Adrenal gland (tissue), 12 donors: ENCODE data around the gene GH1. TPM values are rescaled to one million over a fixed set of nuclear protein-coding genes. Genes with fewer than 3 reads are reported as not detected.
"Not testable (repeated sequence)": the region's sequence is repeated elsewhere in the genome, so short reads cannot be mapped to it uniquely, and the experiment has no call there.

Source experiments
- DNase-seq, 7 donors: peaks; one replicate each; pipeline ENCODE4 v3.0.0-alpha.2; 2019 to 2020
- H3K27ac ChIP-seq, 5 donors: fragments of 200-600 bp; sonication (generic) in 4 of 5; 1 replicate in 3 of 5; 2 replicates in 2 of 5; pipeline versions ENCODE4 v1.5.1 to v1.8.0; 2016 to 2020; ENCODE audit warnings: mild to moderate bottlenecking in 1 of 5
- H3K27me3 ChIP-seq: fragments of 200-600 bp; 2 replicates; pipeline ENCODE4 v1.8.0; 2021
- H3K36me3 ChIP-seq, 2 donors: fragments of 200-600 bp; replicated peaks in 1 of 2; 1 replicate in 1 of 2; 2 replicates in 1 of 2; pipeline versions ENCODE4 v1.5.1 to v1.8.0; 2018 to 2022
- H3K4me1 ChIP-seq, 2 donors: fragments of 200-600 bp; replicated peaks in 1 of 2; 1 replicate in 1 of 2; 2 replicates in 1 of 2; pipeline versions ENCODE4 v1.5.1 to v1.8.0; 2018 to 2021
- H3K4me3 ChIP-seq, 4 donors: fragments of 200-600 bp; sonication (generic) in 3 of 4; one replicate each; pipeline ENCODE4 v1.5.1; 2016 to 2018
- H3K9me3 ChIP-seq, 3 donors: fragments of 200-600 bp; sonication (generic) in 1 of 3; replicated peaks in 1 of 3; 1 replicate in 2 of 3; 2 replicates in 1 of 3; pipeline versions ENCODE4 v1.5.1 to v1.8.0; 2016 to 2021
- CTCF ChIP-seq, 6 experiments: fragments of 450-650 bp in 4 of 6; fragments of 200-600 bp in 2 of 6; sonication (generic) in 1 of 6; IDR thresholded peaks; 1 replicate in 5 of 6; 2 replicates in 1 of 6; pipeline versions ENCODE4 v1.5.1 to v1.8.0; 2016 to 2021; ENCODE audit warnings: antibody characterized with exemption in 6 of 6, mild to moderate bottlenecking in 2 of 6, moderate library complexity in 1 of 6
- POLR2A ChIP-seq, 2 donors: fragments of 450-650 bp; IDR thresholded peaks; one replicate each; pipeline ENCODE4 v1.6.1; 2017; ENCODE audit warnings: antibody characterized with exemption in 2 of 2, mild to moderate bottlenecking in 2 of 2, moderate library complexity in 1 of 2
- WGBS, 4 donors: extraction: QIAGEN DNeasy Blood & Tissue Kit in 2 of 4; methylation state at CpG; one replicate each; pipeline versions ENCODE4 v1.1.5 to v1.1.7; 2013 to 2017; 5-methylcytosine and 5-hydroxymethylcytosine counted together
- intact Hi-C, 2 donors: fragments of 100-400 bp; cut with DNase I; formaldehyde crosslinking; loops; one replicate each; pipeline versions ENCODE4 v1.14.1 to v1.15.0; 2022 to 2023
- polyA plus RNA-seq, 3 donors: library from polyadenylated mRNA; stranded (reverse); fragments of 200-250 nt in 2 of 3; fragments of 350-450 nt in 1 of 3; fragmentation: Illumina TruSeq in 1 of 3; extraction: RNeasy Lipid Tissue Mini Kit (QIAGEN cat#74804) in 1 of 3; gene quantifications; one replicate each; pipeline ENCODE4 v1.2.3, GENCODE V29; 2013 to 2014
- total RNA-seq, 9 donors: library from RNA; depleted of rRNA in 4 of 9; stranded (reverse); fragments of >200 nt in 4 of 9; fragments of 120-200 nt in 1 of 9; fragmentation: NEBNext Ultra II Directional in 1 of 9; extraction: Animal tissue kit (Norgen Biotek cat#: 25700) in 1 of 9; gene quantifications; one replicate each; pipeline versions ENCODE4 v1.1.0 to v1.2.4, GENCODE V29; 2013 to 2023
- donor health status: healthy with polysubstance abuse.
- donor health status: Bipolar disorder and iron deficiency.
- donor health status: DM: yes; HTN: yes; CAD: no.
- donor health status: DM: no; HTN: no; CAD: no.
- donor health status: DM: no; HTN: no; CAD: no.
- donor health status: DM: yes; HTN: yes; CAD: no.

The GH1 gene
- total and polyA plus RNA-seq, 12 donors = not detected

- H3K4me3 ChIP-seq = no peak overlapping the region
- no peak for TF ChIP-seq POLR2A (IDR thresholded peaks at IDR 0.05)
- TF ChIP-seq CTCF (IDR thresholded peaks at IDR 0.05) = no peak
- H3K27me3 ChIP-seq = peaks cover 4% of the 10 kb centered on the region
- H3K9me3 ChIP-seq = no peaks in the 10 kb centered on the region
- no peaks in the 10 kb centered on the region for H3K36me3 ChIP-seq
- DNase-seq = no peak
- intact Hi-C loops = loop anchor here (10.0 kb wide), 2 partner anchors 110 to 370 kb away; partner anchors contain the start of gene ICAM2 (in 1 of the 2)
- no peaks in the 10 kb centered on the region for H3K4me1 ChIP-seq
- H3K27ac ChIP-seq = no peak overlapping the region
- 93 to 98% (median 95%) methylated on average over 2 to 7 of the region's 7 CpGs for WGBS, 4 donors
These were observed 4.2 kb downstream of the GH1 start for GRCh38 chr17:63914471-63914870.

GRCh38 chr17:63911657-63912100 lies 7.0 kb downstream of the GH1 start:
- peak in 5 of 7 donors; percentile 40 to 69 (median 55) for DNase-seq
- no peak overlapping the region for H3K4me3 ChIP-seq
- no peaks in the 10 kb centered on the region for H3K4me1 ChIP-seq
- no peaks in the 10 kb centered on the region for H3K9me3 ChIP-seq
- H3K27ac ChIP-seq = no peak overlapping the region
- peaks cover 4% of the 10 kb centered on the region for H3K27me3 ChIP-seq
- 35 to 66% (median 42%) methylated on average over 5 to 8 of the region's 8 CpGs for WGBS, 4 donors
- peak; percentile 45 to 90 (median 67) for TF ChIP-seq CTCF (IDR thresholded peaks at IDR 0.05)
- TF ChIP-seq POLR2A (IDR thresholded peaks at IDR 0.05) = no peak
- intact Hi-C loops = loop anchor here (10.0 kb wide), 2 partner anchors 113 to 373 kb away; partner anchors contain the start of gene ICAM2 (in 1 of the 2)
- no peaks in the 10 kb centered on the region for H3K36me3 ChIP-seq

GRCh38 chr17:63911041-63911635 lies 7.5 kb downstream of the GH1 start, which contains the start of gene CSHL1:
CSHL1 (minus strand) TSS chr17:63911258; CDS start chr17:63911196, 62 bp downstream.
- H3K27ac ChIP-seq = no peak within 1 kb of the TSS
- peaks cover 4% of the 10 kb centered on the region for H3K27me3 ChIP-seq
- TF ChIP-seq CTCF (IDR thresholded peaks at IDR 0.05) (no peak), POLR2A (IDR thresholded peaks at IDR 0.05) (no peak)
- no peak within 1 kb of the TSS for H3K4me3 ChIP-seq
- H3K9me3 ChIP-seq = no peaks in the 10 kb centered on the region
- H3K4me1 ChIP-seq = no peaks in the 10 kb centered on the region
- no peaks in the 10 kb centered on the region for H3K36me3 ChIP-seq
- DNase-seq = no peak
- 57 to 75% (median 66%) methylated on average over 12 to 15 of the region's 15 CpGs for WGBS, 4 donors
- intact Hi-C loops = loop anchor here (10.0 kb wide), 2 partner anchors 114 to 374 kb away; partner anchors contain the start of gene ICAM2 (in 1 of the 2)

- no peaks in the 10 kb centered on the region for H3K36me3 ChIP-seq
- H3K4me1 ChIP-seq = no peaks in the 10 kb centered on the region
- H3K9me3 ChIP-seq = no peaks in the 10 kb centered on the region
- no peak overlapping the region for H3K4me3 ChIP-seq
- intact Hi-C loops = loop anchor here (10.0 kb wide), 2 partner anchors 115 to 375 kb away; partner anchors contain the start of gene ICAM2 (in 1 of the 2)
- TF ChIP-seq POLR2A (IDR thresholded peaks at IDR 0.05) = no peak
- no peak for TF ChIP-seq CTCF (IDR thresholded peaks at IDR 0.05)
- WGBS, 4 donors = 80 to 87% (median 83%) methylated on average over 13 to 14 of the region's 14 CpGs
- H3K27me3 ChIP-seq = peaks cover 4% of the 10 kb centered on the region
- DNase-seq = no peak
- H3K27ac ChIP-seq = no peak overlapping the region
These were observed 8.5 kb downstream of the GH1 start for GRCh38 chr17:63910096-63910495.

- H3K27ac ChIP-seq, H3K36me3 ChIP-seq, H3K9me3 ChIP-seq, H3K4me3 ChIP-seq, H3K4me1 ChIP-seq, intact Hi-C loops, H3K27me3 ChIP-seq: not testable (repeated sequence)
- WGBS, 4 donors = 80 to 85% (median 83%) methylated on average over 5 to 10 of the region's 10 CpGs
- peak in 1 of 7 donors; percentile 12 for DNase-seq
These were observed 9.1 kb downstream of the GH1 start for GRCh38 chr17:63909586-63909985.

GRCh38 chr17:63907161-63907778 lies 11.4 kb downstream of the GH1 start:
- intact Hi-C loops, H3K27ac ChIP-seq, H3K4me1 ChIP-seq, H3K9me3 ChIP-seq, H3K4me3 ChIP-seq, DNase-seq, H3K27me3 ChIP-seq, H3K36me3 ChIP-seq: not testable (repeated sequence)
- 76 to 85% (median 82%) methylated on average over 10 to 12 of the region's 12 CpGs for whole genome bisulfite sequencing, 4 donors

GRCh38 chr17:63904796-63905195 lies 13.8 kb downstream of the GH1 start:
- H3K36me3 ChIP-seq, H3K4me3 ChIP-seq, H3K9me3 ChIP-seq, H3K27ac ChIP-seq, intact Hi-C loops, DNase-seq, H3K4me1 ChIP-seq, H3K27me3 ChIP-seq: not testable (repeated sequence)
- 93 to 96% (median 93%) methylated on average over 8 of the region's 8 CpGs for WGBS, 4 donors
